ELF-1 (cell line): ENCODE measurements around the gene CCDC32.
A peak's percentile ranks its signal among the peaks of the same experiment; 100 is the strongest.

Experiments
- DNase-seq: peaks from one replicate; pipeline ENCODE4 v3.0.0-alpha.2; 2016; ENCODE audit warnings: low read depth, low spot score

CCDC32 gene

DNA sequence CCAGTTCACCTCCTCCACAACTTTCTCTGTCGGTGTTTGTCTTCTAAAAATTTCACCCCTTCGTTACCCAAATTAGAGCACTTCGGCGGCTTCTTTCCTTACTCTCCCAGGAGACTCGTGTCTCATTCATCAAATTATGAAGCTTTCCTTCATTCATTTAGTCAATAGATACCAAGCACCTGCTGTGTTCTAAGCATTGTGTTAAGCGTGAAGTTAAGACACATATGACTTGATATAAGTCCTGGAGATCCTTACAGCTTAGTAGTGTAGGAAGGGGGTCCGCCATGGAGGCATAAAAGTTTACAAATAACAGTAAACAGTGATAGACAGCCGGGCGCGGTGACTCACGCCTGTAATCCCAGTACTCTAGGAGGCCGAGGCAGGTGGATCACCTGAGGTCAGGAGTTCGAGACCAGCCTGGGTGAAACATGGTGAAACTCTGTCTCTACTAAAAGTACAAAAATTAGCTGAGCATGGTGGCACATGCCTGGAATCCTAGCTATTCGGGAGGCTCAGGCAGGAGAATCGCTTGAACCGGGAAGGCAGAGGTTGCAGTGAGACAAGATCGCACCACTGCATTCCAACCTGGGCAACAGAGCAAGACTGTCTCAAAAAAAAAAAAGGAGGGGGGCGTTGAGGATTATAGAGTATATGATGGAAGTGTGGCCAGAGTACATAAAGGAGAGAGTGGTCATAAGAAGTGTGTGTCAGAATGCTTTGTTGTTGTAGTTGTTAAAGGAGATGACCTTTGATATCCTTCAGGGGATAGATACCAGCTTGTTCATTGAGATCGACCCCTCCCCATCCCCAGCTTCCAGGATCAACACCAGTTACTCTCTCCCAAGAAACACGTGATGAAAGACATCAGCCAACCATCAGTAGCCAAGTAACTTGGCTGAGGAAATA, 744 bp upstream of the CCDC32 start:
- no peak for DNase-seq

GRCh38 chr15:40563426-40563825, 1.4 kb downstream of the CCDC32 start:
- DNase-seq: no peak

- DNase-seq: no peak
Observed at GRCh38 chr15:40562691-40563090, 2.2 kb downstream of the CCDC32 start.

GRCh38 chr15:40558952-40559742, 5.7 kb downstream of the CCDC32 start:
- DNase-seq: no peak

- DNase-seq: no peak
Observed at GRCh38 chr15:40555876-40556275, 9.0 kb downstream of the CCDC32 start.

GRCh38 chr15:40554161-40554525, 10.7 kb downstream of the CCDC32 start:
- DNase-seq: peak; percentile 30

DNA sequence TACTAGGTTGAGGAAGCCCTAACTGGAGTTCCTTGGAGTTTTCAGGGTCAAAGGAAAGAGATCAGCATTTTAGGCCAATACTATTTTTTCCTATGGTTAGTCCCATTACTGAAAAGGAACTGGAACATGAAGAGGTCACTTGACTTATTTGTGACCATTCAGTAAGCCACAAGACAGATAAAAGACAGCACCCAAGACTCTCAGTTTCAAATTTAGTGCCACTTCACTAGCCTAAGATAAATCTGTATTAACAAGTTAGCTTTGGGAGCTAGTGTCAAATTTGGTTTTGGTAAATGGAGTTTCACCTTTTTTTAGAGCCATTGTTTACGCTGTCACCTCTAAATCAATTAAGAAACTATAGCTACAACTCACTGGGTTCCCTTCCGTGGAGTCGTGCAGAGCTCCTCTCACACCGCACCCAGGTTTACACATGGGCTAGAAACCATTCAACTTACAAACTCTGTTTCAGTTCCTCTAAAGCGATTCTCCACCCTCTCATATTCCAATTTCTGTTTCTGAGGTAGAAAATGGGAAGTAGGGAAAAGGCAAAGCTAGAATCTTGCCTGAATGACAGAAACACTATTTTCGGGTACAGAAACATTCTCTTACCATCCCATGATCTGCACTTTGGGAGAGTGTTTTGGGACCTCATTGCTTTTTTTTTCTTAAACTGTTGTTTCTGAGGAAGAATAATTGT, 14.4 kb downstream of the CCDC32 start:
- no peak for DNase-seq

DNA sequence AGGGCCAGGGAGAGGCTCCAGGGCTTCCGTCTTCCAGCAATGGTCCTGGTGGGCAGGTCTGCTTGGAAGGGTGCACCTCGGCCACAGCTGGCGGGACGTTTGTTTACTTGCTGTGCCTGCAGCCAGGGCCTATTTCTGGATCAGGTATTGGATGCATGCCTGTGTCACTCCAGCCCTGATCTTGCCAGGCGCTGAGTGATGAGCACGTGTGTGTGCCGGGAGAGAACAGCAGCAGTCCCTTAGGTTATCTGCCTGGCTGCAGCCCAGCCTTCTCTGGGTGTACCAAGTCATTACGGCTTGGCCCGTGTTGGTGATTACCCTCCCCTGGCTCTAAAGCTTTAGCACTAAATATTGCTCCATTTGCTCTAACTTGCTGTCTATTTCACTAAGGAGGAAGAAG, 14.9 kb downstream of the CCDC32 start:
- no peak for DNase-seq

DNA sequence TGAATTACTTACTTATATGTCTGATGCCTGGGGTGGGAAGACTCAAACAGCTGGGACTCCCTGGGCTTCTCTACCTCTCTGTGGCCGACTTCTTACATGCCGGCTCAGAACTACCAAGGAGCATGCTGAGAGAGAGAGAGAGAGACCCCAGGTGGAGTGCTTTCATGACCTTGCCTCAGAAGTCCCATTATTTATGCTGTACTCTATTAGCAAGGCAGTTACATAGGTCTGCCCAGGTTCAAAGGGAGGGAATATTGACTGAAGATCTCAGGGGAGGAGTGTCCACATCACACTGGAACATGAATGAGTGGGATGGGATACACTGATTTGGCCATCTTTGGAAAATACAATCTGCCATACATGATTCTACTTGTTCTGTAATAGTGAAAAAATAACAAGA, 16.2 kb downstream of the CCDC32 start:
- no peak for DNase-seq

DNA sequence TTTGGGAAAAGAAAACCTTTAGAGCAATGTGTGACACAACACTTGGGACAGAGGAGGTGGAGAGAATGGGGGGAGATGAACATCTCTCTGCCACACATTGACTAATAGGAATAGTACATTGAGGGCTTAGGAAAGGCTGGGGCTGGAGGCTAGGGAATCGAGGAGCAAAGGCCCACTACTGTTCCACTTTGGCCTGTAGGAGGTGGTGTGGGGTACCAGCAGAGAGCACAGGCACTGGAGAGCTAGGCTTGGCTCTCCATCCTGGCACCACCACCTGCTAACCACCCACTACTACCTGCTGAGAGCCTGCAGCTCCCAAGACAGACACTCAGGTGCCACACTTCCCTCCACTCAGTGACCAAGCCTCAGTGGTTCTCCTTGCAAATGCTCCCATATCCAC, 19.4 kb downstream of the CCDC32 start:
- DNase-seq: no peak

DNA sequence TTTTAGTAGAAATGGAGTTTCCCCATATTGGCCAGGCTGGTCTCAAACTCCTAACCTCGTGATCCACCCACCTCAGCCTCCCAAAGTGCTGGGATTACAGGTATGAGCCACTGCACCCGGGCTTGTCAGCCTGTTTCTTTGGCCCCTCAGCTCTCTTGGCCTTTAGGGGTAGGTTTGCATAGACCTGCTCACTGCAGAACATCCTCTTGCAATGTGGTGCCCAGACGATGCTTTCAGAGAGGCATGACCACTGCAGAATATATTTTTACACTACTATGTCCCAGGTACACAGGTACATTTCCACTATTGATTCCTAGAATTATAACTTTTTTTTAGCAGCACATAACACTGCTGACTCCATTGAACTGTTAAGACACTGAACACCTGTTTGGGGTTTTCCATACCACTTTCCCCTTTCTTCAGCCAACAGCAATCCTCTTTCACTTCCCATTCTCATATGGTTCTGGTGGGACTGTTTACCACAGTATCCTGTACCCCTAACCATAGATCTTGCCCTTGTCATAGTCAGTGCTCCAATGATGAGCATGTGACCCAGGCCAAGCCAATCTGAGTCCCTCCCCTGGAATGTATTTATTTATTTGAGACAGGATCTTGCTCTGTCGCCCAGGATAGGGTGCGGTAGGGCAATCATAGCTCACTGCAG, 21.1 kb downstream of the CCDC32 start:
- no peak for DNase-seq

DNA sequence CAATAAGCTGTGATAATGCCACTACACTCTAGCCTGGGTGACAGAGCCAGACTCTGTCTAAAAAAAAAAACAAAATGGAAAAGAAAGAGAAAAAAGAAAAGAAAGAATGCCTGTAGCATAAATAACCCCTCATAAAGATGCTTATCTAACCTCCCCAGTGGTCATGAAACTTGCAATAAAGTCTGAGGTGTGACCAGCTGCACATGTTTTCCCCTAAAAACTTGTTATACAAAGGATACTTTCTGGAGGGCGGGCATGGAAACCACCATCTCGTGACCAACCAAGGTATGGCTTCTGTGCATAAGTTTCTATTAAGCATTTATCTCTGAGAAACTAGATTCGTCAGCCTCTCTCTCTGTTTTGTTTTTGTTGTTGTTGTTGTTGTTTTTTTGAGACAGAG, 21.8 kb downstream of the CCDC32 start:
- no peak for DNase-seq

- peak; percentile 69 for DNase-seq
Observed at GRCh38 chr15:40538976-40539375, 25.9 kb downstream of the CCDC32 start.

DNA sequence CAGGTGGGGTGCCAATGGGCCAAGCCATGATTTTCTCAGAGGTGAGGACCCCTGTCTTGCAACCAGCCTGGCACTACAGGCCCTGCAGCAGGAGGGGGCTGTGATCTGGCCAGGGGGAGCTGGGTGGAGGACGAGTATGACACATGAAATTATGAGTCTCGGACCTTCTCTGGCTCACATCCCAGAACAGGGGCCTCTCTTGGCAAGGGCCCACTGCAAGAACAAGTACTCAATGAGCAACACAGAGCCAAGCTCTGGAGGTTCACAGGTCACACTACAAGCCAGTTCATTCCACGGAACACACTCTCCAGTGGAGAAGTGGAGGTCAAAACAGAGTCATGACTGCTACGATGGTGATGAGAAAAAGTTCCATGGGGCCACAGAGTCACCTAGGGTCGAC, 28.3 kb downstream of the CCDC32 start:
- DNase-seq: no peak

- no peak for DNase-seq
Observed at GRCh38 chr15:40534371-40534770, 30.5 kb downstream of the CCDC32 start.

- DNase-seq: no peak
Observed at GRCh38 chr15:40533763-40534364, 31.0 kb downstream of the CCDC32 start.

GRCh38 chr15:40528801-40529200, 36.0 kb downstream of the CCDC32 start:
- DNase-seq: no peak

DNA sequence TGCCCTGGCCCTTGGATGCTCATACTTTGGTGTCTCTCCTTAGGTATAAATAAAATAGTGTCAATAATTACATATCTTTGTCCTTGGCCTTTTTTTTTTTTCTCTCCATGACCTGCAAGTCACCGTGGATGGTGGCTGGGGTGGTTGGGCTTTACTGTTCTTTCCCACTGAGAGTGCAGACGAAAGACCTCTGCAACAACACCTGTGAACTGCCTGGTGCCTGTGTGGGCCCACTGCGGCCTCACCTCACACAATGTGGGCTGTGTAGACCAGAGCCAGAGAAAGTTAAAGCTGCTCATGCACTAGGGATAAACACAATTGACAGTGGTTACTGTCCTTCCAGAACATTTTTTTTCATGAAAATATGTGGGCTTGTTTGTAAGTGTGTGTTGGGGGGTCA, 39.0 kb downstream of the CCDC32 start:
- no peak for DNase-seq

- DNase-seq: no peak
Observed at GRCh38 chr15:40523611-40524010, 41.2 kb downstream of the CCDC32 start.

- DNase-seq: no peak
Observed at GRCh38 chr15:40516322-40516721, 48.5 kb downstream of the CCDC32 start.

DNA sequence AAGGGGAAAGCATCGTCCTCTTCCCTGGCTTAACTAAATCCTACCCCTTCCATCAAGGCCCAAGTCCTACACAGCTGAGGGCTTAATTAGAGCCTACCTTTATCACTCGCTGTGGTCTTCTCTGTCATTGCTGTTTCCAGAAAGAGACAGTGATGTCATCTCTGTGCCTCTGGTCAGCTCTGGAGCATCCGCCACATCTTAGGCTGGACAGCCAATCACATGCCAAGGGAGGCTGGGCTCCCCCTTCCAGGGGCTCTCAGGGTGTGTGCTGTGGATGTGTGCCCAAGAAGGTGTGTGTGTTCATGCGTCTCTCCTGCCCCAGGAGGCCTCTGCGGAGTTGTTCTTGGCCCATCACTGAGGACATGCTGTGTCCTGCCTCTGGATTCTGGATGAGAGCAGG, 51.2 kb downstream of the CCDC32 start:
- DNase-seq: no peak
